ENCODE results near the gene FRMPD2. TPM values are rescaled to one million over a fixed set of nuclear protein-coding genes. Genes with fewer than 3 reads are reported as not detected.

FRMPD2 gene, protein sequence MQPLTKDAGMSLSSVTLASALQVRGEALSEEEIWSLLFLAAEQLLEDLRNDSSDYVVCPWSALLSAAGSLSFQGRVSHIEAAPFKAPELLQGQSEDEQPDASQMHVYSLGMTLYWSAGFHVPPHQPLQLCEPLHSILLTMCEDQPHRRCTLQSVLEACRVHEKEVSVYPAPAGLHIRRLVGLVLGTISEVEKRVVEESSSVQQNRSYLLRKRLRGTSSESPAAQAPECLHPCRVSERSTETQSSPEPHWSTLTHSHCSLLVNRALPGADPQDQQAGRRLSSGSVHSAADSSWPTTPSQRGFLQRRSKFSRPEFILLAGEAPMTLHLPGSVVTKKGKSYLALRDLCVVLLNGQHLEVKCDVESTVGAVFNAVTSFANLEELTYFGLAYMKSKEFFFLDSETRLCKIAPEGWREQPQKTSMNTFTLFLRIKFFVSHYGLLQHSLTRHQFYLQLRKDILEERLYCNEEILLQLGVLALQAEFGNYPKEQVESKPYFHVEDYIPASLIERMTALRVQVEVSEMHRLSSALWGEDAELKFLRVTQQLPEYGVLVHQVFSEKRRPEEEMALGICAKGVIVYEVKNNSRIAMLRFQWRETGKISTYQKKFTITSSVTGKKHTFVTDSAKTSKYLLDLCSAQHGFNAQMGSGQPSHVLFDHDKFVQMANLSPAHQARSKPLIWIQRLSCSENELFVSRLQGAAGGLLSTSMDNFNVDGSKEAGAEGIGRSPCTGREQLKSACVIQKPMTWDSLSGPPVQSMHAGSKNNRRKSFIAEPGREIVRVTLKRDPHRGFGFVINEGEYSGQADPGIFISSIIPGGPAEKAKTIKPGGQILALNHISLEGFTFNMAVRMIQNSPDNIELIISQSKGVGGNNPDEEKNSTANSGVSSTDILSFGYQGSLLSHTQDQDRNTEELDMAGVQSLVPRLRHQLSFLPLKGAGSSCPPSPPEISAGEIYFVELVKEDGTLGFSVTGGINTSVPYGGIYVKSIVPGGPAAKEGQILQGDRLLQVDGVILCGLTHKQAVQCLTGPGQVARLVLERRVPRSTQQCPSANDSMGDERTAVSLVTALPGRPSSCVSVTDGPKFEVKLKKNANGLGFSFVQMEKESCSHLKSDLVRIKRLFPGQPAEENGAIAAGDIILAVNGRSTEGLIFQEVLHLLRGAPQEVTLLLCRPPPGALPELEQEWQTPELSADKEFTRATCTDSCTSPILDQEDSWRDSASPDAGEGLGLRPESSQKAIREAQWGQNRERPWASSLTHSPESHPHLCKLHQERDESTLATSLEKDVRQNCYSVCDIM (N-terminal part only)
- total RNA-seq (2022), result 0.98 and 1.3 TPM in 2 replicates
- percentile 14 among the genes with signal in this experiment for Bru-seq, nascent RNA
- BruChase-seq, experiment 1, labeled RNA remaining after a 6-hour chase, result percentile 14 among the genes with signal in this experiment
- BruChase-seq, experiment 2, labeled RNA remaining after a 2-hour chase, result percentile 19 among the genes with signal in this experiment
- long read RNA-seq, partial matches to known transcripts, result 0 of 4 reads
- long read RNA-seq, other reads (novel, unspliced or antisense), result 4 of 4 reads

DNA sequence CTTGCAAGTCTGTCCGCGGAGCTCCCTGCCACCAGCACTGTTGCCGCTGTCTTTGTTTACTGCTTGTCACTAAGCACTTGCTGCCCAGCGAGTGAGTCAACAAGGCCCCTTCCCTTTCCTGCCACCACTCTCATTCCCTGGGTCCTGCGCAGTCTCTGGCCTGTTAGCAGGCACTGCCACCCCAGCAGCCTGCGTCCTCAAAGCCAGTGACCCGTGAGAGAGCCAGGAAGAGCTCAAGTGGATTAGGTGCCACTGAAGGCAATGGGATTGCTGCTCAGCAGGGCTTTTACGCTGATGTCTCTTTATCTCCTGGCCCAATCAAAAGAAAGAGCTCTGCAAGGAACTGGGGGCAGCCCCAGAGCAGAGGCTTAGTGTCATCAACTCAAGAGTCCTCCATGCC, at the start of gene FRMPD2:
Gene FRMPD2, minus strand, starts transcription at position 61 of the 400 bp plus-strand sequence. CDS start 129 bp downstream, outside the sequence.
- intact Hi-C loops (cut with micrococcal nuclease), result no loop called here
- POLR2A ChIA-PET, result no interaction called here

DNA sequence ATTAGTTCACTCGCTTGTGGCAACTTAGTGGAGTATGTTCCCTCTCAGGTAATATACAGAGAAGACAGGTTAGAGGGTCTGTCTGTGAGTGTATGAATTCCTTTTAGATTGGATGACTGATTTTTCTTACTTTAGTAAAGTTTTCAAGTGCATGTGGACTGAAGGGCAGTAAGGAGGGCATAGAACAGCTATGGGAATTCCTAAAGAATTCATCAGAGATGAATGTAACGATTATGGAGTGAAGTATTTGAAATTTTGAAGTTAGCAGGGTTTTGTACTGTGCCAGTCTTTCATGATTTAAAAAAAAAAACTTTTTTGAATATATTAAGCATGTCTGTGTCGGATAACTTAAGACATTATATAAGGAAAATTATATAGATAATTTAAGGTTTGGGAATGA, 47.5 kb upstream of the FRMPD2 start:
- Mint-ChIP-seq H3K4me1 (ENCODE audit: insufficient read depth, unreplicated experiment) (peaks cover 4% of the 10 kb centered on the region), H3K27ac (ENCODE audit: low read depth, unreplicated experiment) (no peak overlapping the region), H3K4me3 (ENCODE audit: unreplicated experiment) (no peak overlapping the region), H3K27me3 (ENCODE audit: insufficient read depth, unreplicated experiment) (no peaks in the 10 kb centered on the region), H3K36me3 (ENCODE audit: insufficient read depth, unreplicated experiment) (peaks cover 4% of the 10 kb centered on the region), H3K9me3 (ENCODE audit: unreplicated experiment) (no peaks in the 10 kb centered on the region)
- ChIA-PET POLR2A (no interaction called here), CTCF (interaction anchor here (1.3 kb wide), 1 partner anchor 31 kb away, joined by 3 read pairs; no protein-coding TSS in a partner anchor)
- no TSS peak for BruUV-seq (replicated peaks)
- intact Hi-C loops (cut with micrococcal nuclease), result no loop called here
- DNase-seq (ENCODE audit: unreplicated experiment), result no peak
- TF ChIP-seq, protein P1, sequence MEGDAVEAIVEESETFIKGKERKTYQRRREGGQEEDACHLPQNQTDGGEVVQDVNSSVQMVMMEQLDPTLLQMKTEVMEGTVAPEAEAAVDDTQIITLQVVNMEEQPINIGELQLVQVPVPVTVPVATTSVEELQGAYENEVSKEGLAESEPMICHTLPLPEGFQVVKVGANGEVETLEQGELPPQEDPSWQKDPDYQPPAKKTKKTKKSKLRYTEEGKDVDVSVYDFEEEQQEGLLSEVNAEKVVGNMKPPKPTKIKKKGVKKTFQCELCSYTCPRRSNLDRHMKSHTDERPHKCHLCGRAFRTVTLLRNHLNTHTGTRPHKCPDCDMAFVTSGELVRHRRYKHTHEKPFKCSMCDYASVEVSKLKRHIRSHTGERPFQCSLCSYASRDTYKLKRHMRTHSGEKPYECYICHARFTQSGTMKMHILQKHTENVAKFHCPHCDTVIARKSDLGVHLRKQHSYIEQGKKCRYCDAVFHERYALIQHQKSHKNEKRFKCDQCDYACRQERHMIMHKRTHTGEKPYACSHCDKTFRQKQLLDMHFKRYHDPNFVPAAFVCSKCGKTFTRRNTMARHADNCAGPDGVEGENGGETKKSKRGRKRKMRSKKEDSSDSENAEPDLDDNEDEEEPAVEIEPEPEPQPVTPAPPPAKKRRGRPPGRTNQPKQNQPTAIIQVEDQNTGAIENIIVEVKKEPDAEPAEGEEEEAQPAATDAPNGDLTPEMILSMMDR (IDR thresholded peaks at IDR 0.05; ENCODE audit: unreplicated experiment), result no peak

More for the DNA sequence above, at the start of gene FRMPD2:
- Mint-ChIP-seq H3K4me3 (ENCODE audit: unreplicated experiment) (no peak within 1 kb of the TSS), H3K27me3 (ENCODE audit: insufficient read depth, unreplicated experiment) (peaks cover 26% of the 10 kb centered on the region), H3K9me3 (ENCODE audit: unreplicated experiment) (no peaks in the 10 kb centered on the region), H3K36me3 (ENCODE audit: insufficient read depth, unreplicated experiment) (no peaks in the 10 kb centered on the region), H3K27ac (ENCODE audit: low read depth, unreplicated experiment) (no peak within 1 kb of the TSS), H3K4me1 (ENCODE audit: insufficient read depth, unreplicated experiment) (no peaks in the 10 kb centered on the region)
- no peak for DNase-seq (ENCODE audit: unreplicated experiment)
- TF ChIP-seq, protein P1 (IDR thresholded peaks at IDR 0.05; ENCODE audit: unreplicated experiment), result no peak
- BruUV-seq (replicated peaks), result no TSS peak
- CTCF ChIA-PET, result no interaction called here

DNA sequence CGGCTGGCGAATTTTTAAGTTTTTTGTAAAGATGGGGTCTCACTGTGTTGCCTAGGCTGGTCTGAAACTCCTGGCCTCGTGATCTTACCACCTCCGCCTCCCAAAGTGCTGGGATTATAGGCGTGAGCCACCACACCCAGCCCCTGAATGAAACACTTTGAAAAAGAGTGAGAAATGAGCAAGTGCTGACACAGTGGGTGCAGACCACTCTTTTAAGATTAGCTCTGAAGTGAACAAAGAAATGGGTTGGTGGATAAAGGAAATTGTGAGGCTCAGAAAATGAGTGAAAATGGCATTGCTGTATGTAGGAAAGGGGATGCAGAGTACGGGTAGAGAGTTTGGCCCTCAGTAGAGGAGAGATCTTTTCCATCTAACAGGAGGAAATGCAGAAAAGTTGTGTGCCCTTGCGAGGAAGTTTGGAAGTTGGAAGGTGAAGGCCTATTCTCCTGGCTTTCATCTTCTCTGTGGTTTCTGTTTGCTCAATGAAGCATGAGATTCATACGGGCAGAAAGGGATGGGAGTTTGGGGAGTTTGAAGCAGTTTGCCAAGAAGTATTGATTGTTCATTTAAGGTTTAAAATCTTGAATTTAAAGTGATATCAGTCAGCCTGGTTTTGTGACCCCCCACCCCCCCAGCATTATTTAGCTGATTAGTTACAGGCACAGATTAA, 43.0 kb upstream of the FRMPD2 start:
- intact Hi-C loops (cut with micrococcal nuclease), result loop anchor here (10.0 kb wide), 1 partner anchor 97 kb away; no protein-coding TSS in a partner anchor
- Mint-ChIP-seq H3K4me3 (ENCODE audit: unreplicated experiment) (no peak overlapping the region), H3K36me3 (ENCODE audit: insufficient read depth, unreplicated experiment) (no peaks in the 10 kb centered on the region), H3K9me3 (ENCODE audit: unreplicated experiment) (no peaks in the 10 kb centered on the region), H3K27me3 (ENCODE audit: insufficient read depth, unreplicated experiment) (no peaks in the 10 kb centered on the region), H3K4me1 (ENCODE audit: insufficient read depth, unreplicated experiment) (no peaks in the 10 kb centered on the region), H3K27ac (ENCODE audit: low read depth, unreplicated experiment) (no peak overlapping the region)
- DNase-seq (ENCODE audit: unreplicated experiment), result no peak
- POLR2A ChIA-PET, result interaction anchor here (1.1 kb wide), 1 partner anchor 16 kb away, joined by 3 read pairs; no protein-coding TSS in a partner anchor
- TF ChIP-seq, protein P1 (IDR thresholded peaks at IDR 0.05; ENCODE audit: unreplicated experiment), result no peak
- BruUV-seq (replicated peaks), result no TSS peak
- CTCF ChIA-PET, result interaction anchor here (0.6 to 1.4 kb wide), 4 partner anchors 9 to 339 kb away, joined by 3 read pairs; no protein-coding TSS in a partner anchor

Measured in MCF 10A (cell line).